Neural crest cell (in vitro differentiated cells): ENCODE measurements around the gene PCDHA8. TPM values are rescaled to one million over a fixed set of nuclear protein-coding genes. Genes with fewer than 3 reads are reported as not detected.
"Not testable (repeated sequence)": the region's sequence is repeated elsewhere in the genome, so short reads cannot be mapped to it uniquely, and the experiment has no call there.

Source experiments
- DNase-seq: peaks from one replicate; pipeline ENCODE4 v3.0.0; 2021; ENCODE audit warnings: low read depth, mixed read lengths, low spot score
- H3K27ac Mint-ChIP-seq: one replicate; pipeline ENCODE4 v1.8.0; 2021; ENCODE audit warnings: mild to moderate bottlenecking, mixed read lengths; ENCODE audit not compliant: unreplicated experiment
- H3K27me3 Mint-ChIP-seq: 2 replicates; pipeline ENCODE4 v1.8.0; 2021; ENCODE audit warnings: low read depth, mild to moderate bottlenecking, mixed read lengths
- H3K36me3 Mint-ChIP-seq: 2 replicates; pipeline ENCODE4 v1.8.0; 2021; ENCODE audit warnings: low read depth, mild to moderate bottlenecking, mixed read lengths
- H3K4me1 Mint-ChIP-seq: 2 replicates; pipeline ENCODE4 v1.8.0; 2021; ENCODE audit warnings: mixed read lengths
- H3K4me3 Mint-ChIP-seq: one replicate; pipeline ENCODE4 v1.8.0; 2021; ENCODE audit warnings: mild to moderate bottlenecking, mixed read lengths
- H3K9me3 Mint-ChIP-seq: 2 replicates; pipeline ENCODE4 v1.8.0; 2021; ENCODE audit warnings: mixed read lengths
- CTCF ChIP-seq: fragments of 200-600 bp; sonication (generic); conservative IDR thresholded peaks from 2 replicates; pipeline ENCODE4 v1.5.0; 2021; ENCODE audit warnings: antibody characterized with exemption, mild to moderate bottlenecking
- total RNA-seq: library from RNA; stranded (reverse); gene quantifications from 2 replicates; pipeline ENCODE4 v1.2.1, GENCODE V29; 2021

Gene PCDHA8
- total RNA-seq, 1 donor from 2014 or later, result 2.3 TPM

- Mint-ChIP-seq H3K36me3 (peaks cover 39% of the 10 kb centered on the region), H3K27ac (no peak within 1 kb of the TSS), H3K4me3 (no peak within 1 kb of the TSS), H3K4me1 (peaks cover 2% of the 10 kb centered on the region), H3K27me3 (no peaks in the 10 kb centered on the region), H3K9me3 (peaks cover 16% of the 10 kb centered on the region)
- no peak for TF ChIP-seq CTCF
- no peak for DNase-seq
Measured at GRCh38 chr5:140800816-140801493, 40.0 kb upstream of the PCDHA8 start, which contains the start of gene PCDHA3. Gene PCDHA3 (plus strand): TSS chr5:140801057.

GRCh38 chr5:140801494-140801841, 39.5 kb upstream of the PCDHA8 start:
- H3K27ac Mint-ChIP-seq, result no peak overlapping the region
- no peak overlapping the region for H3K4me3 Mint-ChIP-seq
- no peaks in the 10 kb centered on the region for H3K27me3 Mint-ChIP-seq
- H3K36me3 Mint-ChIP-seq, result peaks cover 37% of the 10 kb centered on the region
- DNase-seq, result no peak
- H3K4me1 Mint-ChIP-seq, result peaks cover 4% of the 10 kb centered on the region
- TF ChIP-seq CTCF, result peak; percentile 19
- H3K9me3 Mint-ChIP-seq, result peaks cover 17% of the 10 kb centered on the region

GRCh38 chr5:140802381-140802780, 38.6 kb upstream of the PCDHA8 start:
- Mint-ChIP-seq H3K36me3 (peaks cover 39% of the 10 kb centered on the region), H3K9me3 (peaks cover 19% of the 10 kb centered on the region)
- H3K4me1 Mint-ChIP-seq, H3K4me3 Mint-ChIP-seq, H3K27me3 Mint-ChIP-seq, DNase-seq, H3K27ac Mint-ChIP-seq: not testable (repeated sequence)

- Mint-ChIP-seq H3K27ac (no peak overlapping the region), H3K9me3 (peaks cover 20% of the 10 kb centered on the region), H3K36me3 (peaks cover 42% of the 10 kb centered on the region), H3K4me3 (no peak overlapping the region), H3K27me3 (no peaks in the 10 kb centered on the region), H3K4me1 (peaks cover 13% of the 10 kb centered on the region)
- TF ChIP-seq CTCF, result no peak
- DNase-seq, result no peak
Measured at GRCh38 chr5:140802781-140803271, 38.2 kb upstream of the PCDHA8 start.

- Mint-ChIP-seq H3K27me3 (no peaks in the 10 kb centered on the region), H3K4me1 (peaks cover 16% of the 10 kb centered on the region), H3K27ac (peak within 1 kb of the TSS; percentile 90), H3K4me3 (peak within 1 kb of the TSS; percentile 90), H3K9me3 (peaks cover 21% of the 10 kb centered on the region), H3K36me3 (peaks cover 49% of the 10 kb centered on the region)
- TF ChIP-seq CTCF, result peak; percentile 73
- DNase-seq, result peak; percentile 69
Measured at GRCh38 chr5:140806834-140807775, 33.9 kb upstream of the PCDHA8 start, which contains the start of gene PCDHA4. Gene PCDHA4 (plus strand): TSS chr5:140807068.

GRCh38 chr5:140808241-140808888, 32.6 kb upstream of the PCDHA8 start:
- H3K27me3 Mint-ChIP-seq, H3K27ac Mint-ChIP-seq, DNase-seq: not testable (repeated sequence)
- Mint-ChIP-seq H3K36me3 (peaks cover 58% of the 10 kb centered on the region), H3K4me1 (peaks cover 16% of the 10 kb centered on the region), H3K4me3 (peak overlapping the region; percentile 90), H3K9me3 (peaks cover 26% of the 10 kb centered on the region)
